Activated naive CD8-positive, alpha-beta T cell treated with anti-CD3 and anti-CD28 coated beads for 36 hours (primary cell): ENCODE measurements around the gene GPM6B. TPM values are rescaled to one million over a fixed set of nuclear protein-coding genes. Genes with fewer than 3 reads are reported as not detected.

Source experiments
- DNase-seq: peaks from one replicate; pipeline ENCODE4 v3.0.0; 2021
- H3K27ac Mint-ChIP-seq: one replicate; pipeline ENCODE4 v1.8.0; 2022; ENCODE audit warnings: mild to moderate bottlenecking, moderate library complexity, mixed read lengths
- H3K27me3 Mint-ChIP-seq: one replicate; pipeline ENCODE4 v1.8.0; 2022; ENCODE audit warnings: mild to moderate bottlenecking, mixed read lengths
- H3K36me3 Mint-ChIP-seq: one replicate; pipeline ENCODE4 v1.8.0; 2021; ENCODE audit warnings: mild to moderate bottlenecking, mixed read lengths
- H3K4me1 Mint-ChIP-seq: one replicate; pipeline ENCODE4 v1.8.0; 2021; ENCODE audit warnings: mixed read lengths
- H3K4me3 Mint-ChIP-seq: one replicate; pipeline ENCODE4 v1.8.0; 2022; ENCODE audit warnings: mild to moderate bottlenecking, moderate library complexity, mixed read lengths
- H3K9me3 Mint-ChIP-seq: one replicate; pipeline ENCODE4 v1.8.0; 2022; ENCODE audit warnings: mixed read lengths
- total RNA-seq, 2 experiments: library from RNA; stranded (reverse); gene quantifications; one replicate each; pipeline ENCODE4 v1.2.3, GENCODE V29; 2021

GPM6B gene
- total RNA-seq, 2 experiments from 2014 or later: not detected

GRCh38 chrX:13761606-13762414, 55.1 kb downstream of the GPM6B start:
- Mint-ChIP-seq H3K27me3 (no peaks in the 10 kb centered on the region), H3K36me3 (peaks cover 20% of the 10 kb centered on the region), H3K27ac (no peak overlapping the region), H3K9me3 (no peaks in the 10 kb centered on the region), H3K4me3 (no peak overlapping the region), H3K4me1 (peaks cover 2% of the 10 kb centered on the region)
- DNase-seq: no peak

DNA sequence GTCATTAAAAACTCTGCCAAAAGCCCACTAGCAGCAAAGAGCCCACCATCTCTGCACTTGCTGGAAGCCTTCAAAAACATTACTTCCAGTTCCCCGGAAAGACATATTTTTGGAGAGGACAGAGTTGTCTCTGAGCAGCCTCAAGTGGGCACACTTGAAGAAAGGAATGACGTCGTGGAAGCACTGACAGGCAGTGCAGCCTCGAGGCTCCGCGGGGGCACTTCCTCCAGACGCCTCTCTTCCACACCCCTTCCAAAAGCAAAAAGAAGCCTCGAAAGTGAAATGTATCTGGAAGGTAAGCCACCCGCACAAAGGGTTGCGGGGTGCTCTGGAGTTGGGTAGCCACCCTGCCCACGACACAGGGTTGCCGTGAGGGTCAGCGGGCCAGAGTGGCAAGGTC, 56.5 kb downstream of the GPM6B start:
- no peak for DNase-seq
- Mint-ChIP-seq H3K9me3 (no peaks in the 10 kb centered on the region), H3K4me3 (no peak overlapping the region), H3K36me3 (peaks cover 11% of the 10 kb centered on the region), H3K27me3 (no peaks in the 10 kb centered on the region), H3K27ac (no peak overlapping the region), H3K4me1 (peaks cover 2% of the 10 kb centered on the region)

GRCh38 chrX:13759152-13759718, 57.7 kb downstream of the GPM6B start:
- no peak overlapping the region for H3K27ac Mint-ChIP-seq

GRCh38 chrX:13756381-13756780, 60.5 kb downstream of the GPM6B start:
- H3K9me3 Mint-ChIP-seq: no peaks in the 10 kb centered on the region
- H3K27me3 Mint-ChIP-seq: no peaks in the 10 kb centered on the region
- H3K4me1 Mint-ChIP-seq: peaks cover 17% of the 10 kb centered on the region
- H3K4me3 Mint-ChIP-seq: no peak overlapping the region
- H3K36me3 Mint-ChIP-seq: peaks cover 21% of the 10 kb centered on the region
- no peak overlapping the region for H3K27ac Mint-ChIP-seq
- DNase-seq: no peak

More at GRCh38 chrX:13759152-13759718, 57.7 kb downstream of the GPM6B start:
- H3K27me3 Mint-ChIP-seq: no peaks in the 10 kb centered on the region
- H3K4me1 Mint-ChIP-seq: peaks cover 7% of the 10 kb centered on the region
- no peak for DNase-seq
- peaks cover 14% of the 10 kb centered on the region for H3K36me3 Mint-ChIP-seq
- H3K4me3 Mint-ChIP-seq: no peak overlapping the region
- no peaks in the 10 kb centered on the region for H3K9me3 Mint-ChIP-seq

GRCh38 chrX:13755254-13755653, 61.6 kb downstream of the GPM6B start:
- Mint-ChIP-seq H3K4me1 (peaks cover 23% of the 10 kb centered on the region), H3K27ac (no peak overlapping the region), H3K4me3 (no peak overlapping the region), H3K9me3 (no peaks in the 10 kb centered on the region), H3K27me3 (no peaks in the 10 kb centered on the region), H3K36me3 (peaks cover 23% of the 10 kb centered on the region)
- DNase-seq: no peak

DNA sequence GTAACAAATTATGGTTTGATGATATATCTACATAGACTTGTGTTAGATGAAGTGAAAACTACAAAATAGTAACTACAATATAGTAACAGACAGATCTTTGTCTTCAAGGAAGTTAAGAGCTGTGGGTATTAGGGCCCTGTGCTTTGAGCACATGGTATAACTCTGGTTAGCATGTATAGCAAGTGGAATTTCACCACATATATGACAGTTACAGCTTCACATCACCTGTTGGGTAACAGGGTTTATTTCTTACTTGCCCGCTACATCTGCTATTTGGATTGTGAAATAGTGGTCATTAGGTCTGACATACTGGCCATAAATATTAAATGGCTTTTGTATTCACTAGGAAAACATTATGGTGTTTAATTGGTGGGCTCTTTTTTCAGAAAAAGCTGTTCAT, 62.1 kb downstream of the GPM6B start:
- H3K27me3 Mint-ChIP-seq: no peaks in the 10 kb centered on the region
- no peak overlapping the region for H3K27ac Mint-ChIP-seq
- no peaks in the 10 kb centered on the region for H3K9me3 Mint-ChIP-seq
- no peak overlapping the region for H3K4me3 Mint-ChIP-seq
- no peak for DNase-seq
- H3K36me3 Mint-ChIP-seq: peaks cover 22% of the 10 kb centered on the region
- peaks cover 27% of the 10 kb centered on the region for H3K4me1 Mint-ChIP-seq

DNA sequence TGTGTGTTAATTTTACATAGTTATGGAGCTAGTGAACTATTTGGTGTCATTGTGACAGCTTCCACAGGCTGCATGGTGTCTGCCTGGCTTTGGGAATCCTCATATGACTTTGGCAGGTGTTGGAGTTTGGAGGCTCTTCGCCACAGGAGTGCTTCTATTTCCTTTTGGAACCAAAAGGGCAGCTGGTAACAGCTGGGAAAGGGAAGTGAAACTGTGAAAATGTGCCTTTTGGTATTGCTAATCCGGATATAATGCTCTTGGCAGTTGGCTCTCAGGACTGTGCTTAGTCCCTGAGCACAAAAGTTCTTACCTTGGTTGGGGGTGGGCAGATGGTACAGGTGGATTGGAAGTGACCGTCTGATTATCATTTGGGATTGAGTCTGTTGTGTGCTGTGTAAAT, 64.2 kb downstream of the GPM6B start:
- Mint-ChIP-seq H3K4me1 (peaks cover 26% of the 10 kb centered on the region), H3K36me3 (peaks cover 15% of the 10 kb centered on the region), H3K27ac (peak overlapping the region; percentile 65), H3K9me3 (no peaks in the 10 kb centered on the region), H3K4me3 (no peak overlapping the region), H3K27me3 (no peaks in the 10 kb centered on the region)
- no peak for DNase-seq

DNA sequence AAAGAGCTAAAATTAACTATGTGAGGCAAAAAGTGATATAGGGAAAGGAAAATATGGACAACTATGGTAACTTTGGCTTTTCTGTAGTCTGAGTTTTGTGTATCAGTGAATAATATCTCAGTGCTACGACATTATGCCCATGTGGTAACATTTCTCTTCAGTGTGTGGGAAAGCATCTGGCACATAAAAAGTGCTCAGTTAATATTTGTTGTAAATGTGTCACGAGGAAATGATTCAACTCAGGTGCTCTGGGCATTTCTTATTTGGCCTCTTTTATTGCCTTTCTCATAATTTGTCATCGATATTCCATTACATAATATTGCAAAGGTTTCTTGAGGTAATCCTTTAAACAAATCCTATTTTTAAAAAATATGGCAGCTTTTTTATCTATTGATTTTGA, 64.8 kb downstream of the GPM6B start:
- peaks cover 15% of the 10 kb centered on the region for H3K36me3 Mint-ChIP-seq
- H3K27me3 Mint-ChIP-seq: no peaks in the 10 kb centered on the region
- DNase-seq: no peak
- H3K27ac Mint-ChIP-seq: no peak overlapping the region
- H3K4me3 Mint-ChIP-seq: no peak overlapping the region
- no peaks in the 10 kb centered on the region for H3K9me3 Mint-ChIP-seq
- peaks cover 29% of the 10 kb centered on the region for H3K4me1 Mint-ChIP-seq

- H3K4me1 Mint-ChIP-seq: peaks cover 29% of the 10 kb centered on the region
- H3K27ac Mint-ChIP-seq: no peak overlapping the region
- H3K4me3 Mint-ChIP-seq: no peak overlapping the region
- DNase-seq: no peak
- H3K27me3 Mint-ChIP-seq: no peaks in the 10 kb centered on the region
- no peaks in the 10 kb centered on the region for H3K9me3 Mint-ChIP-seq
- peaks cover 15% of the 10 kb centered on the region for H3K36me3 Mint-ChIP-seq
These were observed 66.1 kb downstream of the GPM6B start for GRCh38 chrX:13750812-13751211.

DNA sequence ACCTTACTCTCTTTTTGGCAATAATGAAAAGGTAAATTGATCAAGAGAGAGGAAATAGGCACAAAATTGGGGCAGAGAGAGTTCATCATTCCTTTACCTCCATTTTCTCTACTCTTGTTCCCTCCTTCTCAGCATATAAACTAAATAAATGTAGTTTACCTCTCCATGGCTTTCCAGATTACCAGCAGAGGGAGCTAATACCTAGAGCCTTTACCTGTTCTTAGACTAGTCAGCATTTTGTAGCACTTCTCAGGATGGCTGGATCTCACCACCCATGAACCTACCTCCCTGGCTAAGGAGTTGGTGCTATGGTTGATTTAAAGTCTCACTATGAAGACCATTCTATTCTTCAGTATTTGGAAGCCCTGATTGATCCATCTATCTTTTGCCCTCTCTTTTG, 66.7 kb downstream of the GPM6B start:
- Mint-ChIP-seq H3K4me1 (peaks cover 27% of the 10 kb centered on the region), H3K4me3 (no peak overlapping the region), H3K27me3 (no peaks in the 10 kb centered on the region), H3K36me3 (peaks cover 15% of the 10 kb centered on the region), H3K27ac (no peak overlapping the region), H3K9me3 (no peaks in the 10 kb centered on the region)
- DNase-seq: no peak

- no peaks in the 10 kb centered on the region for H3K27me3 Mint-ChIP-seq
- peaks cover 30% of the 10 kb centered on the region for H3K4me1 Mint-ChIP-seq
- peaks cover 12% of the 10 kb centered on the region for H3K36me3 Mint-ChIP-seq
- no peak overlapping the region for H3K27ac Mint-ChIP-seq
- no peak for DNase-seq
- H3K4me3 Mint-ChIP-seq: no peak overlapping the region
- no peaks in the 10 kb centered on the region for H3K9me3 Mint-ChIP-seq
These were observed 68.4 kb downstream of the GPM6B start for GRCh38 chrX:13748486-13748885.

GRCh38 chrX:13747836-13748235, 69.1 kb downstream of the GPM6B start:
- Mint-ChIP-seq H3K36me3 (peaks cover 8% of the 10 kb centered on the region), H3K27ac (no peak overlapping the region), H3K4me1 (peaks cover 28% of the 10 kb centered on the region)

GRCh38 chrX:13742397-13743176, 74.3 kb downstream of the GPM6B start:
- Mint-ChIP-seq H3K4me3 (peak overlapping the region; percentile 22), H3K27me3 (no peaks in the 10 kb centered on the region), H3K9me3 (no peaks in the 10 kb centered on the region), H3K27ac (peak overlapping the region; percentile 83), H3K4me1 (peaks cover 19% of the 10 kb centered on the region), H3K36me3 (peaks cover 6% of the 10 kb centered on the region)
- DNase-seq: peak; percentile 24

More at GRCh38 chrX:13747836-13748235, 69.1 kb downstream of the GPM6B start:
- no peaks in the 10 kb centered on the region for H3K9me3 Mint-ChIP-seq
- H3K27me3 Mint-ChIP-seq: no peaks in the 10 kb centered on the region
- DNase-seq: no peak
- H3K4me3 Mint-ChIP-seq: no peak overlapping the region

GRCh38 chrX:13741695-13742094, 75.2 kb downstream of the GPM6B start:
- H3K36me3 Mint-ChIP-seq: peaks cover 11% of the 10 kb centered on the region

More at GRCh38 chrX:13741695-13742094, 75.2 kb downstream of the GPM6B start:
- Mint-ChIP-seq H3K4me3 (no peak overlapping the region), H3K27me3 (no peaks in the 10 kb centered on the region), H3K4me1 (peaks cover 22% of the 10 kb centered on the region), H3K27ac (peak overlapping the region; percentile 83), H3K9me3 (no peaks in the 10 kb centered on the region)
- no peak for DNase-seq
